HG03457 (cell line): Measurements from ENCODE around the gene PTPRN2.
"Not testable (repeated sequence)": the region's sequence is repeated elsewhere in the genome, so short reads cannot be mapped to it uniquely, and the experiment has no call there.

Source experiments
- ATAC-seq: cut with Tn5 transposase; IDR thresholded peaks from one replicate; pipeline ENCODE4 v1.9.1; 2021; ENCODE audit warnings: moderate number of reproducible peaks; ENCODE audit not compliant: unreplicated experiment

The PTPRN2 gene

DNA sequence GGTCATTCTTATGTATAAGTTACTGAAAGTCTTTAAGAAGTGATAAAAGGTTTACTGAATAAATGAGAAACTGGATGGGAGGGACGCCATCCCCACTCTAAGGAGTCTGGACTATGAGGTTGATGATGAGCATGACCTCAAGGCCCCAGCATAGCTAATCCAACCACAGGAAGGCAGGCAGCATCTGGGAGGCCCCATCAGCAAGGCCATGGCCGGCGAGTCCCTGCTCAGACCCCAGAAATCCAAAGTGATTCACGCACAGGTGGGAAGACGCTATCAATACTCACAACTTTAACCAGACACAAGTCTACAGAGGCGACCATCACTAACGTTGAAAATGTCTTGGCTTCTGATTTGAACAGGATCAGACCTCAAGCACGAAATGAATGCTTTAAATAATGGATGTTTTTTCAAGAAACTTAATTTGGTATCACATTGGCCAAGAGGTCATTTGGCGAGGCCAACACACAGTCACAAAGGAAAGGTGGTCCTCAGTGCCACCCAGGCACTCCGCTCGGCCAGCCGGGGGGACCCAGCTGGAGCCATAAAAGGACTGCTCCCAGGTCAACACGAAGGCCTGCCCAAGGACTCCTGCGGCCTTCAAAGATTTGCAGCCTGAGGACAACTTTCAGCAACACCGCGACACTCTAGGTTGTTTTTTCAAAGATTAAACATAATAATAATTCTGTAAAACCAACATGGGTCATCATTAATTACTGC lies 228.5 kb downstream of the PTPRN2 start:
- ATAC-seq, result no peak

- no peak for ATAC-seq
Observed at GRCh38 chr7:158357898-158358821, 229.5 kb downstream of the PTPRN2 start.

DNA sequence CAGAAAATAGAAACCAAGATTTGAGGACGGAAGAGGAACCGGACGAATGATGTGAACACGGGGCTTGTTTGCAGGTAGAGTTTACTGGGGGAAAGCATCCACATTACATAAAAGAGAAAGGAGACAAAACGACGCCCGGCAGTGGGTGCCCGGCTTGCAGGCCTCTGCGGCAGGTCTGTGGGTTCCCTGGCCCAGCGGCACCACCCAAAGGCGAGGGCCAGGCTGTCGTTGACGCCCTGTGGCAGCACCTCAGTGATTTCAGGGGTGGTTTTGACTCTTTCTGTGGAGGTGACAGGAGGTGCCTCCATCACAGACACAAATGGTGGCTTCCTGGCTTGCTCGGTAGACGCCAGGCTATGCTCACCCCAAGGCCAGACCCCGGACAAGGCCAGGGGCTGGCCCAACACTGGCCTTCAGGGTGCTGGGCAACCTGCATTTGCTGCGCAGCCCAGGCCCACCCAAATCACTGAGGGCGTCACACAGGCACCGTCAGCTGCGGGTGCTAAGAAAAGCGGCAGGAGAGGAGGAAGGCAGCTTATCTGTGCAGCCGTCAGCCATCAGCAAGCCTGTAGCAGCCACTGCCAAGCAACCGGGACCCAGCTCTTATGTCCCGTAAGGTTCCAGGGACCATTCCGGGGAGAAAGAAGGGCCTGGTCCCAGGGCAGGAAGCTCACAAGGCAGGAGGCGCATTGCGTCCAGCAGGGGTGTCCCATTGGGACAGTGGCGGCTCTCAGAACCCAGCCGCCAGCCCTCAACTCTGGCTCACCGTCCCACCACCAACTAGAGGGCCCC lies 230.3 kb downstream of the PTPRN2 start:
- ATAC-seq, result no peak

GRCh38 chr7:158356454-158356853 lies 231.2 kb downstream of the PTPRN2 start:
- ATAC-seq, result no peak

DNA sequence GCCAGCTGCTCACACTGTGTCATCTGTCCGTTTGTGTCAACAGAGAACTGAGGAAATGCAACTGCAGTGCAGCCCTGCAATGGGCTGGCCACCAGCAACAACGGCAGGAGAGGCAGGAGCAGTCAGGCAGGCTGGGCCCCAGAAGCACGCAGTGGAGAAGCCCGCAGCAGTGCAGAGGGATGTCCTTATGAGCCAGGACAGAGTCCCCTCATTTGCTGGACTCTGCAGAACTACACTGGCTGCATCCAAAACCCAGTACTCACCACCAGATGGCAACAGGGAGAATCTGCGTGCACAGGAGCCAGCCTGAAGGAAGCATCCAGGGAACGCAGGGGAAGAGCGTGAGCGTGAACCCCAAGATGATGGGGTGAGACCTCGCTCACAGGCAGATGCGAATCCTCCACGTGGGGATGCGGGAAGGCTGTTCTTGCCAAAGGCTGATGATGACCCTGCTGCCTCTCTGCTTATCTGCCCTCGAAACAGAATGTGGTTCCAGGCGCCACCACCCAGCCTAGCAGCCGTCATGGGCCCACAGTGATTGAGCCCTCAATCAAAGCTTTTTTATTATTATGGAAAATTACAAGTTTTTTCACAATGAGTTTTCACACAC lies 232.1 kb downstream of the PTPRN2 start:
- no peak for ATAC-seq

- no peak for ATAC-seq
Observed at GRCh38 chr7:158354861-158355260, 232.8 kb downstream of the PTPRN2 start.

DNA sequence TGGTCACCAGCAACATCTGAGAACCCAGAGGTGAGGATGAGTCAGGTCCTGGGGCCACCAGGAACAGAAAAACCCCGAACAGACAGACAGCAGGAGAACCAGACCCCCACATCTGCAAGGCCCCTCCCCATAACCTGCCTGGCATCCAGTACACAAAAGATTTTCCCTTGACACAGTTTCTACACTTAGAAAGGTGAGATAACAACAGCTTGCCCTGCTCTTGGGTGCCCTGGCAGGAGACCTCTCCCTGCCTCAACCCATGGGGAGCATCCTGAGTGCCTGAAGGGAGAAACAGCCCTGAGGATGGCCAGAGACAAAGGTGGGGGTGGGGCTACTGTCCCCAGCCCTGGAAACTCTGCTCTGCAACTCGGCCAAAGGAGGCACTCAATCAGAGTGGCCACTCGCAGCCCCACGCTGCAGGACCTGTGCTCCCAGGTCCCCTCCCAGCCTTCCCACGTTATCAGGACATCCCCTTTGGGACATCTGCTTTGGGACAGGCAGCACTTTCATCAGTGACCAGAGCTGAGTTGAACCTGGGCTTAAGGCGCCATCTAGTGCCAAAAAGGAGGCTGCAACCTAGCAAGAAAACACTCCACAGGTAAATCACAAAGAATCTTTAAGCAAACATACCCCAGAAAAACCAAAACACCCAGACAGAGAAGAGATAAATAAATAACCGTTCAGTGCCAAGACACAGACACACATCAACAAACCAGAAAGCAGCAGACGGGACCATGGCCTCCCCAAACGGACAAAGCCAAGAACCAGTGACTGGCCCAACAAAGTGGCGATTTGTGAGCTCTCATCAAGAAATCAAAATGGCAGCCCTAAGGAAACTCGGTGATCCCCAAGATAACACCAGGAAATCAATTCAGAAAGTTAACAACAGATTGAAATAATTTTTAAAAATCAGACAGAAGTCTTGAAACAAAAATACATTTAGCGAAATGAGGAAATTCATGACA lies 233.7 kb downstream of the PTPRN2 start:
- no peak for ATAC-seq

DNA sequence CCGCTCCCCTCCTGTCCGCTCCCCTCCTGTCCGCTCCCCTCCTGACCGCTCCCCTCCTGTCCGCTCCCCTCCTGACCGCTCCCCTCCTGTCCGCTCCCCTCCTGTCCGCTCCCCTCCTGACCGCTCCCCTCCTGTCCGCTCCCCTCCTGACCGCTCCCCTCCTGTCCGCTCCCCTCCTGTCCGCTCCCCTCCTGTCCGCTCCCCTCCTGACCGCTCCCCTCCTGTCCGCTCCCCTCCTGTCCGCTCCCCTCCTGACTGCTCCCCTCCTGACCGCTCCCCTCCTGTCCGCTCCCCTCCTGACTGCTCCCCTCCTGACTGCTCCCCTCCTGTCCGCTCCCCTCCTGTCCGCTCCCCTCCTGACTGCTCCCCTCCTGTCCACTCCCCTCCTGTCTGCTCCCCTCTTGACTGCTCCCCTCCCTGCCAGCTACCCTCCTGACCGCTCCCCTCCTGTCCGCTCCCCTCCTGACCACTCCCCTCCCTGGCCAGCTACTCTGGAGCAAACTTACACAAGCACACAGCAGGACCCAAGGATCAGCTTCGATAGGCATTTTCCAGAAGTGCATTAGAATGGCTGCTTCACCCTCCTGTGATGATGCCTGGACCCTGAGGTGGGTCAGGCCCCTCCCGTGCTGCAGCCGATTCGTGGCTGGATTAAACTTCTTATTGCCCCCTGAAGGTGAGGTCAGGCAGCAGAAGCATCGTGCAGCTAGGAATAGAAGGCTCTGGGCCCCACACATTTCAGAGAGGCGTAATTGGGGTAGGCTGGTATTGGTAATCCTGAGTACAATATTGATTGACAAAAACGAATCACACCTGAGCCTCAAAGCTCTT lies 235.5 kb downstream of the PTPRN2 start:
- ATAC-seq, result not testable (repeated sequence)

GRCh38 chr7:158351481-158351880 lies 236.1 kb downstream of the PTPRN2 start:
- no peak for ATAC-seq

GRCh38 chr7:158351051-158351450 lies 236.6 kb downstream of the PTPRN2 start:
- no peak for ATAC-seq

DNA sequence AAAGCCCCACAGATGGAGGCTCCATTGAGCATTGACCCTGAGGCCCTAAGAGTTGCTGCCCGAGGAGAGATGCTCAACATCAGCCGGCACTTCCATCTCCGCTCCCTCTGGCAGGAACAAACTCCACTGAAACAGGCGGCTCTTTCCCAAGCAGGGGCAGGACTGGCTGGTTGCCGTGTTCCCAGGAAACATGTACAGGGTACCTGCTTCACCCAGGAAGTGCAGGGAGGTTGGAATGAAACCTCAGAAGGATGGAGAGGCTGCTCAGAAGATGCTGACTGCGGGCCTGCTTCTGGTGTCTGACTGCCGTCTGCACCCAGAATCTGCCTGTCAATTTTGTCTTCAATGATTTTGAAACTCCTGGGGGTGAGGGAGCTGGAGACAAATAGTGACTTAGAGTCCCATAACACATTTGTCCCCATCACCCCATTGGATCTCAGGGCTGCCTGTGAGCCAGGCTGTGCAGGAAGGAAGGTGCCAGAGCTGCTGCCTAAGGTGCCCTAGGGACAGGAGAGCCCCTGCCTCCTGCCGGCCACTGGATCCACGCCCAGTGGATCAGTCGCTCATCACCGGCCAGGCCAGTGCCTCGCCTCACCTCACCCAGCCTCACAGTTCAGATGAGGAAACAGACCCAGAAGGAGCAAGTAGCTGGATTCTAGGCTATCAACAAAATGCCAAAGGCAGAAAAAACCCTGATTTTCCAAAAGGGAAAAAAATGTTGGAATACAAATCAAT lies 237.3 kb downstream of the PTPRN2 start:
- ATAC-seq, result no peak

GRCh38 chr7:158348446-158348845 lies 239.2 kb downstream of the PTPRN2 start:
- ATAC-seq, result no peak

DNA sequence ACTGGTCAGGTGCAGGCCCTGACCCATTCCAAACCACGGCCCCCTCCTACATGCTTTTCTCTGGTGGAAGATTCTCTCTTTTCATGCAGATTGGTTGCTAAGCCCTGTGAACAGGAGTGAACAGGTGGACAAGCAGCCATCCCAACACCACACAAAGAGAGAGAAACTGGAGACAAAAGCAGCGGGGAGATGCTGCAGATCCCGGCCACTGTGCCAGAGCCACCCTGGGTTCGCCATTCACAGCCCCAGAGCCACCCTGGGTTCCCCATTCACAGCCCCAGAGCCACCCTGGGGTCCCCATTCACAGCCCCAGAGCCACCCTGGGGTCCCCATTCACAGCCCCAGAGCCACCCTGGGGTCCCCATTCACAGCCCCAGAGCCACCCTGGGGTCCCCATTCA lies 239.6 kb downstream of the PTPRN2 start:
- not testable (repeated sequence) for ATAC-seq

DNA sequence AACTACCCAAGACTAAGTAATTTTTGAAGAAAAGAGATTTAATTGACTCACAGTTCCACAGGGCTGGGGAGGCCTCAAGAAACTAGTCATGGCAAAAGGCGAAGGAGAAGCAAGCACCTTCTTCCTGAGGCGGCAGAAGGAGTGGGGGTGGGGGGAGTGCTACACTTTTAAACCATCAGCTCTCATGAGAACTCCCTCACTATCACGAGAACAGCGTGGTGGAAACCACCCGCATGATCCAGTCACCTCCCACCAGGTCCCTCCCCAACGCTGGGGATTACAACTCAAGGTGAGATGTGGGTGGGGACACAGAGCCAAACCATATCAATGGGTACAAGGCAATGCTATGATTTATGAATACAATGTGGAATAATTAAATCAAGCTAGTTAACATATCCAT lies 241.9 kb downstream of the PTPRN2 start:
- ATAC-seq, result no peak

DNA sequence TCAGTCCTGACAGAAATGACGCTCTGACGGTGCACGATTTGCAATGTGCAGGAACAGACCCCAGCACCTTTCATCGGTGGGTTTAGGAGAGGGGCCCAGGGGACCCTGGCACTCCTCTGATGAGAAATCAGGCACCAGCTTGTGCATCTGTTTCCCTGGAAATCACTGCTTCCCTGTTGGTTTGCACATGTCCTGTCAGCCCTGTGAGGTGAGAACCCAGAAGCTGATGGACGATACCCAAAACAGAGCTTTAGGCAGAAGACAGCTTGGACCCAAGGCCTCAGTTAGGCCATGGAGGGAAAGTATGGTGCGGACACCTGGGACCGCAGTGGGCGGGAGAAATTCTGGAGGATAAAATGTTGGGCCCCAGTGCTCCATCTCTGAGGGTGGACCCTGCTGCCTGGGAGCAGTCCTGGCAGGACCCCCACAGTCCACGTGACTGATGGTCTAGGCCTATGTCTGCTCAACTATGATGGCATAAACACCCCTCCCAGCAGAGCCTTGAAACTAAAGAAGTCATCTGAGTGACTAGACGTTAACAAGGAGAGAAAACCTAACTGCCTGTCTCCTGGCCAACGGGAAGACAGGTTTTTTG lies 242.8 kb downstream of the PTPRN2 start:
- no peak for ATAC-seq

GRCh38 chr7:158343936-158344455 lies 243.6 kb downstream of the PTPRN2 start:
- ATAC-seq, result no peak

GRCh38 chr7:158343526-158343925 lies 244.1 kb downstream of the PTPRN2 start:
- no peak for ATAC-seq

- not testable (repeated sequence) for ATAC-seq
Observed at GRCh38 chr7:158341097-158341496, 246.5 kb downstream of the PTPRN2 start.
